GM21717 (cell line): Measurements from ENCODE around the gene LSM14A.
"Not testable (repeated sequence)": the region's sequence is repeated elsewhere in the genome, so short reads cannot be mapped to it uniquely, and the experiment has no call there.

ENCODE experiments used
- ATAC-seq: cut with Tn5 transposase; IDR thresholded peaks from one replicate; pipeline ENCODE4 v1.9.1; 2021; ENCODE audit warnings: mild to moderate bottlenecking, moderate library complexity; ENCODE audit not compliant: unreplicated experiment

The LSM14A gene

GRCh38 chr19:34226036-34226435 is 53.7 kb downstream of the LSM14A start:
- ATAC-seq = no peak

- ATAC-seq = no peak
Measured at GRCh38 chr19:34228347-34228746, 56.0 kb downstream of the LSM14A start.

GRCh38 chr19:34228762-34229161 is 56.5 kb downstream of the LSM14A start:
- ATAC-seq = no peak

GRCh38 chr19:34229721-34230120 is 57.4 kb downstream of the LSM14A start:
- ATAC-seq = no peak

GRCh38 chr19:34230820-34231219 is 58.5 kb downstream of the LSM14A start:
- no peak for ATAC-seq

- no peak for ATAC-seq
Measured at GRCh38 chr19:34231439-34231838, 59.1 kb downstream of the LSM14A start.

- no peak for ATAC-seq
Measured at GRCh38 chr19:34232566-34233481, 60.5 kb downstream of the LSM14A start.

- no peak for ATAC-seq
Measured at GRCh38 chr19:34235425-34235940, 63.2 kb downstream of the LSM14A start.

GRCh38 chr19:34236035-34236987 is 64.0 kb downstream of the LSM14A start:
- ATAC-seq = no peak

GRCh38 chr19:34237283-34237682 is 65.0 kb downstream of the LSM14A start:
- ATAC-seq = no peak

GRCh38 chr19:34237939-34238338 is 65.6 kb downstream of the LSM14A start:
- ATAC-seq = no peak

- no peak for ATAC-seq
Measured at GRCh38 chr19:34241513-34242337, 69.4 kb downstream of the LSM14A start.

- ATAC-seq = not testable (repeated sequence)
Measured at GRCh38 chr19:34243138-34243875, 71.0 kb downstream of the LSM14A start.

GRCh38 chr19:34243876-34244578 is 71.7 kb downstream of the LSM14A start:
- no peak for ATAC-seq

- ATAC-seq = no peak
Measured at GRCh38 chr19:34244611-34245299, 72.5 kb downstream of the LSM14A start.

- ATAC-seq = no peak
Measured at GRCh38 chr19:34246340-34246739, 74.0 kb downstream of the LSM14A start.

- no peak for ATAC-seq
Measured at GRCh38 chr19:34248941-34249340, 76.6 kb downstream of the LSM14A start.

GRCh38 chr19:34253167-34253566 is 80.9 kb downstream of the LSM14A start:
- ATAC-seq = not testable (repeated sequence)

- not testable (repeated sequence) for ATAC-seq
Measured at GRCh38 chr19:34253681-34254045, 81.4 kb downstream of the LSM14A start.
